ENCODE measurements around the gene MAPK10. TPM values are rescaled to one million over a fixed set of nuclear protein-coding genes. Genes with fewer than 3 reads are reported as not detected.

MAPK10 gene
- total RNA-seq, 3 donors from 2014 or later (not counting 1 experiment from before 2014, with no cell fraction given), result 0.92 TPM; not detected in 2

- no peaks in the 10 kb centered on the region for H3K36me3 ChIP-seq (ENCODE audit: control insufficient read depth, insufficient read depth, low read length)
- intact Hi-C loops (cut with micrococcal nuclease), result no loop called here
- Mint-ChIP-seq H3K27me3 (ENCODE audit: low read depth in 2 of 2) (no peaks in the 10 kb centered on the region), H3K36me3 (no peaks in the 10 kb centered on the region), H3K4me1 (no peaks in the 10 kb centered on the region), H3K27ac (no peak overlapping the region), H3K9me3 (peaks cover 4 to 10% of the 10 kb centered on the region in 2 donors), H3K4me3 (no peak overlapping the region)
- H3K4me1 ChIP-seq (ENCODE audit: control insufficient read depth, insufficient read depth, low read length), result no peaks in the 10 kb centered on the region
- DNase-seq, result no peak
- ATAC-seq, result no peak
- TF ChIP-seq, protein P1, sequence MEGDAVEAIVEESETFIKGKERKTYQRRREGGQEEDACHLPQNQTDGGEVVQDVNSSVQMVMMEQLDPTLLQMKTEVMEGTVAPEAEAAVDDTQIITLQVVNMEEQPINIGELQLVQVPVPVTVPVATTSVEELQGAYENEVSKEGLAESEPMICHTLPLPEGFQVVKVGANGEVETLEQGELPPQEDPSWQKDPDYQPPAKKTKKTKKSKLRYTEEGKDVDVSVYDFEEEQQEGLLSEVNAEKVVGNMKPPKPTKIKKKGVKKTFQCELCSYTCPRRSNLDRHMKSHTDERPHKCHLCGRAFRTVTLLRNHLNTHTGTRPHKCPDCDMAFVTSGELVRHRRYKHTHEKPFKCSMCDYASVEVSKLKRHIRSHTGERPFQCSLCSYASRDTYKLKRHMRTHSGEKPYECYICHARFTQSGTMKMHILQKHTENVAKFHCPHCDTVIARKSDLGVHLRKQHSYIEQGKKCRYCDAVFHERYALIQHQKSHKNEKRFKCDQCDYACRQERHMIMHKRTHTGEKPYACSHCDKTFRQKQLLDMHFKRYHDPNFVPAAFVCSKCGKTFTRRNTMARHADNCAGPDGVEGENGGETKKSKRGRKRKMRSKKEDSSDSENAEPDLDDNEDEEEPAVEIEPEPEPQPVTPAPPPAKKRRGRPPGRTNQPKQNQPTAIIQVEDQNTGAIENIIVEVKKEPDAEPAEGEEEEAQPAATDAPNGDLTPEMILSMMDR (IDR thresholded peaks at IDR 0.05), result no peak
- no peaks in the 10 kb centered on the region for H3K27me3 ChIP-seq (ENCODE audit: control insufficient read depth, insufficient read depth, low read length)
- no peak overlapping the region for H3K4me3 ChIP-seq (ENCODE audit: low read length)
- peaks cover 4% of the 10 kb centered on the region for H3K9me3 ChIP-seq (ENCODE audit: control insufficient read depth, insufficient read depth, low read length)
- WGBS (ENCODE audit: insufficient coverage), result no CpG with 5 or more reads among the region's 3 CpGs
- no peak overlapping the region for H3K27ac ChIP-seq (ENCODE audit: low read length)
These were observed 407.3 kb downstream of the MAPK10 start for GRCh38 chr4:85952528-85952927.

DNA sequence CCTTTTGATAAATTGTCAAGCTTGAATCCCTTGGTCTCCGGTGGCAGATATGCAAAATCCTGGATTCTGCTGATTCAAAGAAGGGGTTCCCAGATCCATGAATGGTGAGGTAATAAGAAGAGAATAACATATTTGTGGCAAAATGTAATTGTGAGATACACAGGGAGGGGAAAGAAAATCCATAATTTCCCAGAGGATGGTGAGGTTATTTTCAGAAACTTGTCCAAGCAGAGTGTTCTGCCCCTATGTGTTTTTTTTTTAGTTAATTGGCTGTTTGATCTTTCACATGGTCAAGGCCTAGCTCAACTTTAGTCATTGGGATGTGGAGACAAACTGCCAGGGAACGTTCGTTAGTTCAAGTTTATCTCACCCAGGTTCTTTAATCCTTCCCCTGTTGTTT, 408.8 kb downstream of the MAPK10 start:
- H3K4me1 Mint-ChIP-seq, result no peaks in the 10 kb centered on the region
- H3K27ac Mint-ChIP-seq, result no peak overlapping the region
- Histone ChIP-seq H3K27me3 (ENCODE audit: control insufficient read depth, insufficient read depth, low read length) (no peaks in the 10 kb centered on the region), H3K4me1 (ENCODE audit: control insufficient read depth, insufficient read depth, low read length) (no peaks in the 10 kb centered on the region), H3K36me3 (ENCODE audit: control insufficient read depth, insufficient read depth, low read length) (no peaks in the 10 kb centered on the region), H3K4me3 (ENCODE audit: low read length) (no peak overlapping the region), H3K27ac (ENCODE audit: low read length) (no peak overlapping the region), H3K9me3 (ENCODE audit: control insufficient read depth, insufficient read depth, low read length) (peaks cover 4% of the 10 kb centered on the region)
- no peaks in the 10 kb centered on the region for H3K27me3 Mint-ChIP-seq (ENCODE audit: low read depth in 2 of 2)
- H3K4me3 Mint-ChIP-seq, result no peak overlapping the region
- 99% methylated on average over 3 of the region's 3 CpGs for WGBS (ENCODE audit: insufficient coverage)
- ATAC-seq (no peak), DNase-seq (no peak)
- TF ChIP-seq, protein P1 (IDR thresholded peaks at IDR 0.05), result no peak
- H3K36me3 Mint-ChIP-seq, result no peaks in the 10 kb centered on the region
- intact Hi-C loops (cut with micrococcal nuclease), result no loop called here
- peaks cover 4 to 8% of the 10 kb centered on the region in 2 donors for H3K9me3 Mint-ChIP-seq

DNA sequence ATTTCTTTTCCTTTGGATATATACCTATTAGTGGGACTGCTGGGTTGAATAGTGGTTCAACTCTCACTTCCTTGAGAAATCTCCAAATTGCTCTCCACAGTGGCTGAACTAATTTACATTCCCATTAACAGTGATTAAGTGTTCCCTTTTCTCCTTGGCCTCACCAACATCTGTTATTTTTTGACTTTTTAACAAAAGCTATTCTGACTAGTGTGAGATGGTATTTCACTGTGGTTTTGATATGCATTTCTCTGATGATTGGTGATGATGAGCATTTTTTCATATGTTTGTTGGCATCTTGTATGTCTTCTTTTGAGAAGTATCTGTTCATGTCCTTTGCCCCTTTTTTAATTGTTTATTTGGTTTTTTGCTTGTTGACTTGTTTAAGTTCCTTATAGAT, 413.0 kb downstream of the MAPK10 start:
- ATAC-seq (no peak), DNase-seq (no peak)
- no peak overlapping the region for H3K4me3 Mint-ChIP-seq
- no peak overlapping the region for H3K27ac ChIP-seq (ENCODE audit: low read length)
- TF ChIP-seq, protein P1 (IDR thresholded peaks at IDR 0.05), result no peak
- H3K4me3 ChIP-seq (ENCODE audit: low read length), result no peak overlapping the region
- H3K36me3 Mint-ChIP-seq, result no peaks in the 10 kb centered on the region
- H3K27me3 Mint-ChIP-seq (ENCODE audit: low read depth in 2 of 2), result no peaks in the 10 kb centered on the region
- no peaks in the 10 kb centered on the region for H3K27me3 ChIP-seq (ENCODE audit: control insufficient read depth, insufficient read depth, low read length)
- H3K4me1 Mint-ChIP-seq, result no peaks in the 10 kb centered on the region
- no peaks in the 10 kb centered on the region for H3K36me3 ChIP-seq (ENCODE audit: control insufficient read depth, insufficient read depth, low read length)
- no peak overlapping the region for H3K27ac Mint-ChIP-seq
- no peaks in the 10 kb centered on the region for H3K9me3 ChIP-seq (ENCODE audit: control insufficient read depth, insufficient read depth, low read length)
- intact Hi-C loops (cut with micrococcal nuclease), result no loop called here
- peaks cover 0 to 5% of the 10 kb centered on the region in 2 donors for H3K9me3 Mint-ChIP-seq
- H3K4me1 ChIP-seq (ENCODE audit: control insufficient read depth, insufficient read depth, low read length), result no peaks in the 10 kb centered on the region

GRCh38 chr4:85942107-85942506, 417.7 kb downstream of the MAPK10 start:
- Mint-ChIP-seq H3K4me3 (no peak overlapping the region), H3K9me3 (peaks cover 2 to 4% of the 10 kb centered on the region in 2 donors), H3K27ac (no peak overlapping the region), H3K4me1 (no peaks in the 10 kb centered on the region), H3K36me3 (no peaks in the 10 kb centered on the region), H3K27me3 (ENCODE audit: low read depth in 2 of 2) (no peaks in the 10 kb centered on the region)
- intact Hi-C loops (cut with micrococcal nuclease), result no loop called here
- H3K4me1 ChIP-seq (ENCODE audit: control insufficient read depth, insufficient read depth, low read length), result no peaks in the 10 kb centered on the region
- DNase-seq (no peak), ATAC-seq (no peak)
- 92% methylated on average over 5 of the region's 5 CpGs for WGBS (ENCODE audit: insufficient coverage)
- no peaks in the 10 kb centered on the region for H3K27me3 ChIP-seq (ENCODE audit: control insufficient read depth, insufficient read depth, low read length)
- H3K27ac ChIP-seq (ENCODE audit: low read length), result no peak overlapping the region
- H3K36me3 ChIP-seq (ENCODE audit: control insufficient read depth, insufficient read depth, low read length), result no peaks in the 10 kb centered on the region
- H3K9me3 ChIP-seq (ENCODE audit: control insufficient read depth, insufficient read depth, low read length), result no peaks in the 10 kb centered on the region
- H3K4me3 ChIP-seq (ENCODE audit: low read length), result no peak overlapping the region
- TF ChIP-seq, protein P1 (IDR thresholded peaks at IDR 0.05), result no peak

All from natural killer cell (primary cell).